Activated T-cell treated with anti-CD3 and anti-CD28 coated beads, Interleukin-2, amount 50 U/mL, for 48 hours (primary cell): ENCODE data around the gene LSM14B.
A peak's percentile ranks its signal among the peaks of the same experiment; 100 is the strongest.

ENCODE experiments used
- DNase-seq, 2 experiments: peaks; one replicate each; pipeline ENCODE4 v3.0.0-alpha.2; 2020

LSM14B gene

DNA sequence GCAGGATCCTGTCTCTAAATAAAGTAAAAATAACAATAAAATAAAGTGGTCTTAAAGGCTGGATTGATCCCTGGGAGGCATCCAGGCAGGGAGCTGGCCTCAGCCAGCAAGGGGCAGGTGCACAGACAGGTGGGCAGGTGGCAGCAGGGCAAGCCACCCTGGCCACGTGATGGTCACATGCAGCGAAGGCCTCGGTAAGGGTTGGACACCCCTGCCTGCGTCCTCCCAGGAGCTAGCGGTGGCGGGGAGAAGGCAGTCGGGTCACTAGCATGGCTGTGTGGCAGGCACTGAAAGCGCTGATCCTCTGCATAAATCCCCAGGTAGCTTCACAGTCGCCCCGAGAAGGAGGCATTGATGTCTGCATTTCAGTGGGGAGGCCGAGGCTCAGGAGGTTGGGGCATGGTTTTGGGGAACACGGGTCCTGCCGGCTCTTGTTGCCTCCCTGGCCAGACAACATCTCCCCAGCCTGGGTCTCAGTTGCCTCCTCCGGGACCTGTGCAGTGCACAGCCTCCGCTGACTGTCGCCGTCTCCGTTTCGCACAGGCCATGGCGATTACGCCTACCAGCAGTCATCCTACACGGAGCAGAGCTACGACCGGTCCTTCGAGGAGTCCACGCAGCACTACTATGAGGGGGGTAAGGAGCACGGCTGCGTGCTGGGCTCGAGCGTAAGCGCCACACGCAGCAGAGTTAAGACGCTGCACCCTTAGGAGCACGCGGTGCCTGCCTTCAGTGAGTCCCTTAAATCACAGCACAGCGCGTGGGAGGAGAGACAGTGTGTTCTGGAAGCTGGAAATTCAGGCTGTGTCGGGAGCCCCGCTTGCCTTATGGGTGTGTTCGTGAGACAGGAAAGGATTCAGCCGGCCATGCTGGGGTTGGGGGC lies 42.8 kb downstream of the LSM14B start:
- DNase-seq, result no peak

DNA sequence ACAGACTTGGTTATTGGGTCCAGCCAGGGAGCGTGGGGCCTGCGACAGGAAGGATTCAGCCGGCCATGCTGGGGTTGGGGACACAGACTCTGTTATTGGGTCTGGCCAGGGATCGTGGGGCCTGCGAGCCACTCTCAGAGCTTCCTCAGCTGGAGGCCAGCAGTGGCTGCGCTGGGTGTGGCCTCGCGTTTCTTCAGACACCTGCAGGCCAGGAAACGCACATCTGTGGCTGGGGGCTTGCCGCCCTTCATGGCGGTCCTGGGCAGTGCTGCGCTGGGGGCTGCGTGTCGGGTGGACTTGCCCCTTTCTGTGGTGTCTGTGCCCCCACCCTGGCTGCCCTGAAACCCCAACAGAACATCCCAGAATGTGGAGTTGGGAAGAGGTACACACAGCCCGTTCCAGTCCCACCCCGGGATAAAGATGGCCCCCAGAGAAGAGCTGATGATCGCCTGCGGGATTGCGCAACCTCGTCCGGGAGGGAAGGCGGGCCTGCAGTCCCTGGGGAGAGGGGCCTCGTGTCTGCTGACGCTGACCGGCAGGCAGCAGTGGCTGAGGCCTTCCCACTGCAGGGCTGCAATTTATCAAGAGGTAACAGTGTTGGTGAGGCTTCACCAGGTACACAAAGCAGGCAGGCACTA lies 43.6 kb downstream of the LSM14B start:
- no peak for DNase-seq

DNA sequence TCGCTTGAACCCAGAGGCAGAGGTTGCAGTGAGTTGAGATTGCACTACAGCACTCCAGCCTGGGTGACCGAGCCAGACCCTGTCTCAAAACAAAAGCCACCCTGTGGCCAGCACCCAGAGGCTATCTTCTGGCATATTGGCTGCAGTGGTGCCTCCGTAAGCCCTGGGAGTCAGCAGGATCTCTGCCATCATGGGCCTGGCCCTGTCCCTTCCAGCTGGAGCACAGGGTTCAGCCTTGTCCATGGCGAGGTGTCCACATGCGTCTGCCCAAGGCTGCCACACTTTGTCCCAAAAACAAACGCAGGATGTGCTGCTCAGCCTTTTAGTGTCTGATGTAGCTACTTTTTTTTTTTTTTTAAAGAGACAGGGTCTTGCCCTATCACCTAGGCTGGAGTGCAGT lies 45.2 kb downstream of the LSM14B start:
- DNase-seq, result no peak

DNA sequence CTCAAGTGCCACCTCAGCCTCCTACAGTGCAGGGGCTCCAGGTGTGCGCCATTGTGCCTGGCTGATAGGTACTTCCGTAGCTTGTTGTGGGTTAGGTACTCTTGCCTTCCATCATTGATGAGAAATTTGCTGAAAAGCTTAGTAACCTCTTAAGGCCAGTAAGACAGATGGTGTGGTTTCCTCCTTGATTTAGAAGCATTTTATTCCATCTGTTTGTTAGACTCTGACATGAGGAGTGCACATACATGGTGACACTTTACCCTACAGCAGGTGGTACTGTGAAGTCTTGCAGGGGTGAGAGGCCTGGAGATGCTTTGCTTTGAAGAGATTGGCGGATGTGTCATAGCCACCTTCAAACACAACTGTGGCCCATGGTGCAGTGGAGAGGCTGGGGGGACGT lies 45.8 kb downstream of the LSM14B start:
- DNase-seq, result no peak

DNA sequence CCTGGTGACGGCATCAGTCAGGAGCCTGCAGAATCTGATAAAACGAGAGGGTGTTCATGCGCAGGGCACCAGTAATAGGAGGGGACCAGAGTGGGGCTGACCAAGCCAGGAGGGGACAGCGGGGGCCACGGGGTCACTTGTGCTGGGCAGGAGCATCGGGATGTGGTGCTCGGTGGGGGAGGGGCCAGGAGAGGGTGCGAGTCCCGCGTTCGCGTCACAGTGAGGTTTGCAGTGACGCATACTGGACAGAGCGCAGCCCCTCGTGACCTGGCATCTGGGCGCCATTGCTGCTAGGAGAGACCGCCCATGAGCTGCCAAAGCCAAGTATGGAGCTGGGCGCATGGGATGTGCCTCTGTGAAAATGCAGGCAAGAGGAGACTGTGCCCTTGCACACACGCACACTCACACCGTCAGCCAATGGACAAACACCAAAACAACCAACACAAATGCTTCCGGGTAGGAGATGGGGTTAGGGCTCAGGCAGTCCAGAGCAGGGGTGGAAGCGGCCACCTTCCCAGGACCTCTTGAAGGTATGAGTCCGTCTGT lies 46.7 kb downstream of the LSM14B start:
- no peak for DNase-seq

DNA sequence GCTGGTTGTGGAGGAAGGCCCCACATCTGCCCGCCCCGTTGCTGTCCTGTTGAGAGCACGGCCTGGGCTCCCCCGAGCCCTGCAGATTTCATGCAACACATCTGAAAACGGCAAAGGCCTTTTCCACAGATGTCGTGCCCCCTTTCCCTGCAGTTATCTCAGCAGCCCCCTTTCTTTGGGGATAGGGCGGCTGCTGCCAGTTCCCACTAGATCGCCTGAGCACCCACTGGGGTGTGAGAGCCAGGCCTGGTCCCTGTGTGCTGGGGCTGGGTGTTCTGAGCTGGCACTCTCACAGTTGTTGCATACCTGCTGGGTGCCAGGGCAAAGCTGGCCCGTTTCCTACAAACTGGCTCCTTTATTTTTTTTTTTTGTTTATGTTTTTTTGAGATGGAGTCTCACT lies 48.3 kb downstream of the LSM14B start:
- DNase-seq, result no peak

DNA sequence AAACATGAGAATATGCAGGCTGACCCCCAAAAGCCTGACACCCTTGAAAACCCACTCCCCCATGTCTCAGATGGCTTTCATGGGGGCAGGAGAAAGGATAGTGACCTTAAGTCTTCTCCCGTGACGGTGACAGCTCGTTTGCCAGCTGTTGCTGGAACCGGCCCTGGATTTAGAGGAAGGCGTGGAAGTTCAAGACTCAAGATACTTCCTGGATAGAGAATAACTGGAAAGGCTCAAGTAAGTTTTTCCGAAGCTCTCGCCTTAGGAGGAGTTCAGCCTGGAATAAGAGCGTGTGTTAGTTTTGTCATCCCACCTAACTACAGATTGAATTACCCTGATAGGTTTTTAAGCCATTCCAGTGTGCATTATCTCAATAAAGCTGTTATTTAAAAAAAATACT lies 49.0 kb downstream of the LSM14B start:
- no peak for DNase-seq

DNA sequence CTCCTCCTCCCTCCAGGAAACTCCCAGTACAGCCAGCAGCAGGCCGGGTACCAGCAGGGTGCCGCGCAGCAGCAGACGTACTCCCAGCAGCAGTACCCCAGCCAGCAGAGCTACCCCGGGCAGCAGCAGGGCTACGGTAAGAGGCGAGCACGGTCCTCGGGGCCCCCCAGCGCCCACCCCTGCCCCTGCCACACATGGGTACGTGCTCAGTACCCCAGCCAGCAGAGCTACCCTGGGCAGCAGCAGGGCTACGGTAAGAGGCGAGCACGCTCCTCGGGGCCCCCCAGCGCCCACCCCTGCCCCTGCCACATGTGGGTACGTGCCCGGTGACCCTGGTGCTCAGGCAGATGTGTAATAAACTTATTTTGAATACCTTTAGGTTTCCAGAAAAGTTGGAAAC lies 50.4 kb downstream of the LSM14B start:
- no peak for DNase-seq

DNA sequence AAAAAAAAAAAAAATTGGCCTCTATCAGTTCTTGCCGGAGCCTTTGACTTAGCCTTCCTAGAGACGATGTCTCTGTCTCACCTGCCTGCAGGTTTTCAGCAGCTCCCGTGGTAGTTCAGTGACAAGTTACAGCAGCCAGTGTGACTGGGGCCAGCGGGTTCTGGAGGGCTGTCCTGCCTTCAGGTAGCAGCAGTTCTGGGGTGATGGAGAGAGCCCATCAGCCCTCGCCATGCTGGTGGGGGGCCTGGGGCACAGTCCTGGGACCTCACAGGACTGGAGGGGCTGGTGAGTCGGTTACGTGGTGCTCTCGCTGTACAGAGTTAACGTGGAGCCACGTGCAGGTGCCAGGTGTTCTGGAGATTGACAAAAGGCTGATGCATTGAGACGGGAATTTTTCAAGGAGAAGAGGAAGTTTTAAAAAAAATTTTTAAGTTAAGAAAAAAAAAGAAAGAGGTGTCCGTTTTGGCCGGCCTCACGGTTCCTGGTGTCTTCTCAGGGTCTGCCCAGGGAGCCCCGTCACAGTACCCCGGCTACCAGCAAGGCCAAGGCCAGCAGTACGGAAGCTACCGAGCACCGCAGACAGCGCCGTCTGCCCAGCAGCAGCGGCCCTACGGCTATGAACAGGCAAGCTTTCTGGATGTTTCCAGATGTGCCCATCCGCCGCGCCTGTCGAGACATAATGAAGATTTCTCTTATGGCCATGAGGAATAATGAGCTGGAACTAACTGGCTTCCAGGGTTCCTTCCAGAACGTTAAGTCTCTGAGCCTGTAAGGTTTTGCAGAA lies 51.9 kb downstream of the LSM14B start:
- no peak for DNase-seq

DNA sequence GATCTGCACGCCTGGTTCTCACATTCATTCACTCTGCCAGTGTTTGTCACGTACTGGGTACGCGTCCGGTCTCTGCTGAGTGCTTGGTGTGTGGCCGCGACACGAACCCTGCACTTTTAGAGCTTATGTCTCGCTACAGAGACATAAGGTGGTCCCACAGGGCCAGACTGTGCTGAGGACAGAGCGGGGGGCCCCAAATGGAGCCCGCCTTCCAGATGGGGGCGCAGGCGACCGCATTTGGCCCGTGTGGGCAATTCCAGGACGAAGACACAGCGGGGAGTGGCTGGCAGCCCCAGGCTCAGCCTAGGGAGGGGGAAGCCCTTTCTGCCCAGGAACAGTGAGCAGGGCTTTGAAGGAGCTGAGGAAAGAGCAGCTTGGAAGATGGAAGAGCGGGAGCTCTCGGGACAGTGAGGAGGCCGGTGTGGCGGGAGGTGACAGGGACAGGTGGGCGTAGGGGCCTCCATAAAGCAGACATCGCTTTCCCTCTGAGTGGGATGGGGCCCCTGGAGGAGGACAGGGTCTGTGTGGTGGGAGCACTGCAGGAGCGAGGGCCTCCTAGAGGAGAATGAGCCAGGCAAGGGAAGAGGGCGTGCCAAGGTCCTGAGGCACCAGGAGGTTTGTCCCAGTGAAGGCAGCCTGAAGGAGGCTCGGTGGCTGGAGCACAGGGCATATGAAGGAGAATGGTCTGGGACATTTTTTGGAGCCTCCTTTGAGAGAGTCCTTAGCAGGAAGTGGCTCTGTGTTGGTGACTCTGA lies 52.8 kb downstream of the LSM14B start:
- DNase-seq, result no peak

DNA sequence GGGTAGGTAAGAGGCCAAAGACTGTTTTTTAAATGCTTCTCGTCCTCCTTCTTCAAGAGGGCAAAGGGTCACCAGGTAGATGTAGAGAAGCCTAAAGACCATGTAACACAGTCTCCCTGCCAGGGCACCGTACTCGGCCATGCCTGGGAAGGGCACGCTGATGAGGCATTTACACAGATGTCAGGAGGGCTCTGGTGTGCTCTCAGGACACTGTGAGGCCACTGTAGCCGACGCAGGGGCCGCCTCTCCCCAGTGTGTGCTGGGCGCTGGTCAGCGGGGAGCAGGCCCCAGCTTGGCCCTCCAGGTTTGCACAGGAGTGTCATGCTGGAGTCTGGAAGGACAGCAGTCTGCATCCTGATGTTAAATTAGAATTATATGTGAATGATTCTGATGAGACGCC lies 53.4 kb downstream of the LSM14B start:
- no peak for DNase-seq

DNA sequence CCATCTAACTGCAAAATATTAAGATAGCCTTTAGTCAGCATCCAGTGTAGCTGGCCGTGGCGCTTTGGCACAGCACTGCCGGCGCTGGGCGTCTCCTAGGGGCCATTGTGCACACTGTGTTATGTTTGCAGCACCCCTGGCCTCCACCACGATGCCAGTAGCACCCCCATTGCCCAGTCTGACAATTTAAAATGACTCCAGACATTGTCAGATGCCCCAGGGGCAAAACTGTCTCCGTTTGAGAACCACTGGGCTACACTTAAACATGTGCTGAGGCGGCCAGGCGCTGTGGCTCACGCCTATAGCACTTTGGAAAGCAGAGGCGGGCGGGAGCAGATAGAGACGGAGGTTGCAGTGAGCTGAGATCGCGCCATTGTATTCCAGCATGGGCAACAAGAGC lies 54.6 kb downstream of the LSM14B start:
- DNase-seq, result no peak

DNA sequence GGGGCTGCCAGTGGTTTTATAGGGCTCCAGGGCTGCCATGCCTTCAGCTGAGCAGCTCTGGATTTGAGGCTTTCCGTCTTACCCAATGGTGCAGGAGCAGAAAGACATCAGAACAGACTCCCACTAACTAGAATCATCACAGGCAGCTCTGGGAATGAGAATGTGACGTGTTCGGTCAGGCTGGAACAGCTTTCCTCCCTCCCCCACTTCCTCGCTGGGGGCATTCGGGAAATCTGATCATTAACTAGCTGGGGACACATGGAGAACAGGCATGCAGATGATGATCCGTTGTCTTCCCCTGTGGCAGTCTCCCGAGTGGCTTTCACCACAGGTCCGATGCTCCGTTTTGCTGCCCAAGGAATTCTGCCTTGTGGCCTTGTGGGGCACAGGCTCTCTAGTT lies 55.0 kb downstream of the LSM14B start:
- no peak for DNase-seq

DNA sequence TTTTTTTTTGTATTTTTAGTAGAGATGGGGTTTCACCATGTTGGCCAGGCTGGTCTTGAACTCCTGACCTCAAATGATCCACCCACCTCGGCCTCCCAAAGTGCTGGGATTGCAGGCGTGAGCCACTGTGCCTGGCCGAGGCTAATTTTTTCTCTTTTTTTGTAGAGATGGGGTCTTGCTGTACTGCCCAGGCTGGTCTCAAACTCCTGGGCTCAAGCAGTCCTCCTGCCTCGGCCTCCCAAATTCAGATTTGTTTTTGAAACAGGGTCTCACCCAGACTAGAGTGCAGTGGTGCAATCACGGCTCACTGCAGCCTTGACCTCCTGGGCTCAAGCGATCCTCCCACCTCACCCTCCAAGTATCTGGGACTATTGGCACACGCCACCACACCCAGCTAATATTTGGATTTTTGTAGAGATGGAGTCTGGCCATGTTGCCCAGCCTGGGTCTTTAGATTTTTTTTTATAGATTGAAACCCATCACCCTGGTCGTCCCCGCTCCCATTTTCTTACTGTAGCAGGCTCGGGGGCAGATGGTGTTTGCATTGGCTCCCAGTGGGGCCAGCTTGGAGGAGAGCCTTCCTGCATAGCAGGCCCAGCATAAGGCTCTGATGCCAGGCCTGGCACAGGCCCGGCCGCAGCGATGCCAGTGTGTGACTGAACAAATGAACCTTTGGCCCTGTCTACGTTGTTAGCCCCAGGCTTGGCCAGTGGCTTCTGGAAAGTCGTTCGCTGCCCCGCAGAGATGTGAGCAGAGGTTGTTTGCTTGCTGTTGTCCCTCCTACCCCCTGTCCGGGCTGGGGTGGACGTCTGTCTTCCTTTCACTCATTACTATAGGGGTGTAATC lies 56.3 kb downstream of the LSM14B start:
- no peak for DNase-seq

DNA sequence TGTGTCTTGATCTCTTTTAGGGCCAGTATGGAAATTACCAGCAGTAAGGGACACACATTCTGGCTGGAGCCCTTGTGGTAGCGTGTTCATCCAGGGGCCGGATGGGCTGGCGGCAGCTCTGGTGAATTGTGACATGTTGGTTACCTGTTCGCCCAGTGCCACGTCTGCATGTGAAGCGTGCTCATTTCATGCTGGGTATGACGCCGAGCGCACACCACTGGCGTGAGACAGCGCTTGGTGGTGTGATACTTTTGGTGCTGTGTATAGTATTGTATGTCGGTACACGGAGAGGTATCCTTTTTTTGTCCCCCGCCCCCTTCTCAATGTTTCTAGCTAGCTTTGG lies 56.9 kb downstream of the LSM14B start:
- no peak for DNase-seq

DNA sequence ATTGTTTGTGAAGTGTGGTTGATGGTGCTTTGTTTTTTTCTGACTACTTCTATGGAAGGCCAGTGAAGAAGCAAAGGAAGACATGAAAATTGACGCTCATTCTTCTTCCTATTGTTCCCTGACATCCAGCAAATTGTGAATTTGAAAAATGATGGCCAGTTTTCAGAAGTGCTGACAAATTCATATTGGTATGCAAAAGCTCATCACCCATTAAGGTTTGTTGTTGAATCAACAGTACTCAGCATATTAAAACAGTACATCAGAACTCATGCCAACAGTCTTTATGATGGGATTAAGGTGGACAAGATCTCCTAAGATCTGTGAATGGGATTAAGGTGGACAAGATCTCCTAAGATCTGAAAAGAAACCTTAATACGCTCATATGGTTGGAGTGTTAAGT lies 59.5 kb downstream of the LSM14B start:
- DNase-seq, result no peak

DNA sequence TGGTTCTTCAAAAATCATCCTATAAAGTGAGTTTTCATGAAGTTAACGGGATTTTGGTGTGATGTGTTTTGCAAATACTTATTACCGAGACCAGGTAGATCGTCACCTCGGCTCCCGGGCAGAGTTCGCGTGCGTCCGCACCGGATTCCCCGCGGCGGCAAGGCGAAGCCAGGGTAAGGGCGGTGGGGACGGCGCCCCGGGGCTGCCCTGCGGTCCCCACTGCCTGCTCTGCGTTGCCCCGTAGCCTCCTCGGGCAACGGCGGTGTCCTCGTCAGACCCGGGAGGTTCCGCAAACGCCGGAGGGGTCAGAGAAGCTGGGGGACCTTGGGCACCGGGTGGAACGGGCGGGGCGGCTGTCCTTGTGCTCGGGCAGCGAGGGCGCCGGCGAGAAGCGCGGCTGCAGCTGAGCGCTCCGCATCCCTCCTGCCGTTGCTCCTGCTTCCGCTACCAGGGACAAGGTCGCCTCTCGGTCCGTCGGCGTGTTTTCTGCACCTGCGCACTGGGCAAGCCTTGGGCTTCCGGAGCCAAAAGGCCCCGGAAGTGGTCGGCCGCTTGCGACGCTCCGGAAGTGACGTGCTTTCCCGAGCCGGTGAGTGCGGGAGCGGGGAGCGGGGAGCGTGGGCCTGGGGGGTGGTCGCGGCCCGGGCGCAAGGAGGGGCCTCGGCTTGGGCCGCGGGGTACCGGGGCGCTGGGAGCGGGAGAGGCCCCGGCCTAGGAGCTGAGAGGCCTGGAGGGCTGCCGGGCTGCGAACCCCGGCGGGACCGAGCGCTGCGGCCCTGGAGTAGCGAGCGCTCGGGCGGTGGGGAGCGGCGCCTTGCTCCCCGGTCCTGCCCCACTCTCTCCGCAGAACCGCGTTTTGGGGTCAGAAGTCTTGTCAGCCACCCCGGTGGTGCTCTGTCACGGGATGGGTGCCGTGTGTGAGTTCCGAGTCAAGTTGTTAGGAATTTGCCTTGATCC lies 60.5 kb downstream of the LSM14B start, which contains the start of gene MTG2:
Gene MTG2 (plus strand): TSS at position 560 of the 957 bp plus-strand sequence. CDS start 10,393 bp downstream, outside the sequence.
- peak; percentile 95 for DNase-seq

DNA sequence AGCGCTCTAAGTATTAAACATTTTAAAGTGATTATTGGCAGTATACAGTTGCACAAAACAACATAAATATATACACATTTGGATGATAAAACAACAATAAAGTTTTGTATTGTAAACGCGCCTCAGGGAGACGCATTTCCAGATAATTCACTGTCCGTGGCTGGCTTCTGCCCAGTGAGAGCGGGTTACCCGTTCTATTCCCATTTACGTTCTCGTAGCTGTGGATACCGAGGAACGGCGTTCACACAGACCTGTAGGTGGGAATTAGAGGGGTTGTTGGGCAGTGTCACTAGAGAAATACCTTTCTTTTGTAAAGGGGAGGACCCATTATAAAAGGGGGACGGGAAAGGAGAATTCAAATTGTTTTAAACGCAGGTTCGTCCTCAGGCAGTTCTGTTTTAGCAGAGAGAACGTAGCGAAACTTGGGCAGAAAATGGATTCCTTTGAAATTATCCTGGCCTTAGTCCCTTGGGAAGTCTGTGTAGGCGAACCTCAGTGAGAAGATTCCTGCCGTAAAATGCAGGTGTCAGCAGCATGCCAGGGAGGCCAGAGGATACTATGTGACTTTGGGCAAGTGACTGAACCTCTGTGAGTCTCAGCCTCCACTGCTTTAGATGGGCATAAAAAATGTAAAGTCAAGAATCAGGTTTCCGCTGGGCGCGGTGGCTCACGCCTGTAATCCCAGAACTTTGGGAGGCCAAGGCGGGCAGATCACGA lies 61.3 kb downstream of the LSM14B start:
- DNase-seq, result no peak
